HG03060 (cell line): ENCODE measurements around the gene PSMA1.
"Not testable (repeated sequence)": the region's sequence is repeated elsewhere in the genome, so short reads cannot be mapped to it uniquely, and the experiment has no call there.

ENCODE experiments used
- ATAC-seq: cut with Tn5 transposase; IDR thresholded peaks from one replicate; pipeline ENCODE4 v1.9.1; 2021; ENCODE audit warnings: low read depth, moderate number of reproducible peaks; ENCODE audit not compliant: unreplicated experiment

The PSMA1 gene

DNA sequence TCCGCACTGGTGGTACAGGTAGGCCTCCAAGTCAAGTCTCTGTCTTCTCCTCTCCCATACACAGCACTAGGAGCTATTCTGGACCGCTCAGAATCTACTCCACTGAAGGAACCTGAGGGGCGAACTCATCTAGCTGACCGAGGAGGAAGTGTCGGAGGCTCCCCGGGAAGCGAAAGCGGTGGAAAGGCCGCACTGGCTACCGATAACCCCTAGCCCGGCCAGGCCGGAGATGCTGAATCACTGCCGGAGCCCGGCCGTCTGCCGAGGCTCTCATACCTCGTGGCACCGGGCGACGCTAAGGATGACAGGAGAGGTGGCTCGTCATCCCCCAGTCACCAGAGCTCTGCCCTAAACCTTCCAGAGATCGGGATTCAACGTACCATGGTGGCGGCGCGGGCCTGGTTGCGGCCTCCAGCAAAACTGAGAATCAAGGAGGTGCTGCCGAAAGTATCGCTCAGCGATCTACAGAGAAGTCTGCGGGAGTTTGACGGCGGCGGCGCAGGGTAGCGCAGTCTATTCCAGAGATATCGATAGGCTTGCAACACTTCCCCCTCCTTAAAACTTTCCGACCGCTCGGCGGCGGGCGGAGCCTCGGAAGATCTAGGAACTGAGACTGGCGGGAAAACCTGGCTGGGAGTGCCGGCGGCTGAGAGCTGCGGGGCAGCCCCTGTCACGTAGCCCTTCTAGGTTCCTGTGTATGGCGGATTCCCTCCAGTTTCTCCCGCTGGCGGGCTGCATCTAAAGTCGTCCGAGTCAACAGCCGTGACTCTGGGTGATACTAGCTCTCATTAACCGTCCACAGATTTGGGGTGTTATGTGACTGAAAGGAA is at the start of gene PSMA1:
TSS of gene PSMA1 (minus strand) at position 470 of the 830 bp plus-strand sequence. CDS start at position 383, 87 bp downstream.
- peak; percentile 88 for ATAC-seq

DNA sequence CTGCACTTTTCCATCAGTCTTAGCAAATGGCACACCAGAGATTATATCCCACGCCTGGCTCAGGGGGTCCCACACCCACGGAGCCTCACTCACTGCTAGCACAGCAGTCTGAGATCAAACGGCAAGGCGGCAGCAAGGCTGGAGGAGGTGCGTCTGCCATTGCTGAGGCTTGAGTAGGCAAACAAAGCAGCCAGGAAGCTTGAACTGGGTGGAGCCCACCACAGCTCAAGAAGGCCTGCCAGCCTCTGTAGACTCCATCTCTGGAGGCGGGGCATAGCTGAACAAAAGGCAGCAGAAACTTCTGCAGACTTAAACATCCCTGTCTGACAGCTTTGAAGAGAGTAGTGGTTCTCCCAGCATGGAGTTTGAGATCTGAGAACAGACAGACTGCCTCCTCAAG is 49.3 kb upstream of the PSMA1 start:
- not testable (repeated sequence) for ATAC-seq

DNA sequence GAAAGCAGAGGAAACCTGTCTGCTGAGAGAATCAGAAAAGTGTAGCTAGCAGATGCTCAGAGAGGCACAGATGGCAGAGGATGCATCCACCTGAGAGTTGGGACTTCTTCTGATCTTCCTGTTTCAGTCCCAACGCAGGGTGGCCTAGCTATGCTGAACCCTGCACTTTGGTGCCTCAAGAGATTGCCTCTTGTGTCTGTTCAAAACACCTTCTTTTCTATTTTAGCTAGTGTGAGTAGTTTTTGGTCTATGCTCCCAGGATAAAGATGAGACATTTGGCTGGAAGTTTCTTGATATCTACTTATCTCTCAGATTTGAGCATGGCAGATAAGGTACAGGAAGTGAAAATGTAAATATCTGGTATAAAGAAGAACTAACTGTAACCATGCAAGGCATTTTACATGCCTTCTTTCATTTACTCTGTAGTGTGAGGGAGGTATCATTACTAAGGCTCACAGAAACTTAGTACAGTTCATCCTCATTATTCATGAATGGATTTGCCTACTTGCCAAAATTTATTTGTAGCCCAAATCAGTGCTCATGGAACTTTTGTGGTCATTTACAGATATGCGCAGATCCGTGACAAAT is 47.0 kb upstream of the PSMA1 start:
- ATAC-seq = no peak

GRCh38 chr11:14566331-14567063 is 46.3 kb upstream of the PSMA1 start:
- ATAC-seq = no peak

DNA sequence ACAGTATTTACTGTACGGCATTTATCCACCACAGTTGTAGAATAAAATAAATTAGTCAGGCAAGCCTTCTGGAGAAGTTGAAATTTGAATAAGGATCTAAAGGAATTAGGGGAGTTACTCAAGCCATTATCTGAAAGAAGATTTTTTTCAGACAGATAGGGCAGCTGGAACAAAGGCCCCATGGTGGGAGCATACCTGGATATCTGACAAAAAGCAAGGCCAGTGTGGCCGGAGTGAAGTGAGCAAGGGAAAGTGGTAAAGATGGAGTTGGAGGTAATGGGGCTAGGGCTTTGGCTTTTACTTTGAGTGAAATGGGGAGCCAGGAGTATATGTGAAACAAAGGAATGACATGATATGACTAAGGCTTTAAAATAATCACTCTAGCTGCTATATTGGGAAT is 45.7 kb upstream of the PSMA1 start:
- ATAC-seq = no peak

DNA sequence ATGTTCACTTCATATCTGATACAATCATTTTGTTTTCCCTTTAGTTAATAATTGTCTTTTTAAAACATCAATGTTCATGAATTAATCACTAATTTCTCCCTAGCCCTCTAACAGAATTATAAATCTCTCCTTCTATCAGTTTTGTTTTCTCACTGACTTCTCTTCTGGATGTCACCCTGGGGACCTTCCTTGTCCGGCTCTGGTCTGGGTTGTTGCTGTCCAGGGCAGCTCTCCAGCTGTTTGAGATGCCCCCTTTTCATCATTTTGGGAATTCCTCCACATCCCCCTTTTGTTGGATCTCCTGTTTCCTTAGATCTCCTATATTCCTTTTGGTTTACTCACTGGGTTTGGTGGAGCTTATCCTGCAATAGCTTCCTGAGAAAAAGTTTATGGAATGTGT is 35.6 kb upstream of the PSMA1 start:
- no peak for ATAC-seq

DNA sequence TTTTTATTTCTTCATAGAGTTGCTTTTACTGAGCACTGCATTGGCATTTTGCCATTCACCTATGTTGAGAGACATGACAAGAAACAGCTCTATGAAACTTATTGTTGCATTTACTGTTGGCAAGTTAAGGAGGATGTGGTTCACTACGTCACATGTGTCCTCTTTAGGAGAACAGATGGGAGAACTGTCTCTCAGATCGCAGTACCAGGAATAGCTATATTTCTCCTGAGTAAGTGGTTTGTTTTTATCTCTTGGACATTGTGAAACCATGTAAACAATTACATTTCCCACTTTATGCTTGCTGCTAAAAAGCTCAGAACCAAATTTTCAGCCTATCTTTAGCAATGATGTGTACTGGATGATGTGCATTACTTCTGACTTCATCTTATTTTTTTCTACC is 34.8 kb upstream of the PSMA1 start:
- ATAC-seq = no peak

DNA sequence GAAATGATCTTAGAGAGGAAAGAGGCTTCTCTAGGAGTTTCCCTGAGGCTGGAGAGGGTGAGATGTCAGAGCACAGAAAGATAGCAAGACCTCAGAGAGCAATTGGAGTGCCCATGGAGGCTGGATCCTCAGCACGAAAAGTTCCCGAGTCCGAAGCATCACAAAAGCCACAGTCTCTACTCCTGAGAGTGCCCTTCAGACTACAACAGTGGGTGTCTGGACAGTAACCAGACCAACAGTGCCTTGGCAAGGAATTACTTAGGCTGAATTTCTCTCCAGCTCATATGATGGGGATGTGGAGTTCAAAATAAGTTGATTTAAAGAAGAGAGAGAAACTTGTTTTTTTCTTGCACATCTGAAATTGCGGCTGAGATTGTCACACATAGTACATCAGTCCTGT is 31.9 kb upstream of the PSMA1 start:
- ATAC-seq = no peak

DNA sequence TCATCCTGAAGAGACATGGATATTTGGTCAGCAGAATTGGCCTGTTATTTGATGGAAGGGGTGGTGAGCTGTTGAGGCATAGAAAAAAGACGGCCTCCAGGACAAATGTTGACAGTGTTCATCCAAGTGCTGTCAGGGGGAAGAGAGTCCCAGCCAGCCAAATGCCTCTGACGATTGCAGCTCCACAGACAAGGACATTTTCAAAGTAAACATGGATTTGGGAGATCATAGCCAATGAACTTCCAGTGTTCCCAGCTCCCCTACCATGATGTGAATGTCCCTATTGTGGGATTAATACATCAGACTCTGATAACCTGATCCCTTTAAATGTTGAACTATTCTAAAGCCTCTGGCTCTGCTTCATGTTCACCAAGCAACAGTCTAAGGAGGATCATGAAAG is 31.2 kb upstream of the PSMA1 start:
- no peak for ATAC-seq

DNA sequence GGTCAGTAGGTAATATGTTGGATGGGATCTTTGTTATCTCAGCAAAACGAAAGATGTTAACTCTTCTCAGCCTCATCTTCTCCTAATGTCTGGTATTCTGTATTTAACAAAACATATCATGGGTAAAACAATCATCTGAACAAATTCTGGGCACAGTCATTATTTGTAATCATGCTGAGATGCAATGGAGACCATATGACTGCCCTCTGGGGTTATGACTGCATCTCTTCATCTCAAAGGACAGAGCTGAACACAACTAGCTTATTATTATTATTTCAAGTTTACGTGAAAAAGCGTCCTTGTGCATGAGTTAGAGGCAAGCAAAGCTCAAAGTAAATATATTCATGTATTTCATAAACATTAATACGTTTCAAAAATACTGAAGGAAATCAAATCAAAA is 29.7 kb upstream of the PSMA1 start:
- ATAC-seq = no peak

DNA sequence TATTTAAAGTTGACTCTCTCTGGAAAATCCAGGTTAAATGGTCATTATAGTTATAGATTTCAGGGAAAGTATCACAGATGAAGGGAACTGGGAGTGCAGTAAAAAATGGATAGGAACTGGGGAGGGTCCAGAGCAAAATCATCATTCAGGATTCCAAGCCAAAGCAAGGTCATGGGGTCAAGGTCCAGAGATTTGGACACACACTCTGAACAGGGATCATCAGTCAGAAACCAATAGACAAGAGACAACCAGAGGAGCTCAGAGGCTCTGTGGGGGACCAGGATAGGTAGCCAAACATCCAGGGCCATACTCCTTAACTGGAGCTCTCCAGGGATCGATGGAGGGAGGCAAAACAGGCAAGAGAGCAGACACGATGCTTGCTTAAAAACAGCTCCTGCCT is 27.3 kb upstream of the PSMA1 start:
- no peak for ATAC-seq

DNA sequence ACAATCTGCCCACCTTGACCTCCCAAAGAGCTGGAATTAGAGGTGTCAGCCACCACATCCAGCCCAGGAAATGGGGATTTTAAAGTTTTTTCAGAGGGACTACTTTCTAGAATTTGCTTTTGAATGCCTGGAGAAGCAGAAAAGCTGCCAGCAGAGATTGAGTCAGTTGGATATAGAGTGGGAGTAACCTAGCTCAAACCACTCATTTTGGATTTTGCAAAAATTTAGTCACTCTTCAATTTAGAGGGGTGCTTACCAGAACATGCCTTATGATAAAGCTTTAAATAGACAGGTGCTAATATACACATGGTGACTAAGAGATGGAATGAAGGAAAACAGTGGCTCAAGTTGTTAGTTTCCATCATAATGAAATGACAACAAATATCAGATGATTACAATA is 26.5 kb upstream of the PSMA1 start:
- ATAC-seq = no peak

GRCh38 chr11:14544611-14545010 is 24.4 kb upstream of the PSMA1 start:
- peak; percentile 62 for ATAC-seq

- ATAC-seq = no peak
Observed at GRCh38 chr11:14543260-14543659, 23.1 kb upstream of the PSMA1 start.

GRCh38 chr11:14542324-14542723 is 22.1 kb upstream of the PSMA1 start:
- no peak for ATAC-seq

GRCh38 chr11:14541192-14541947 is 21.2 kb upstream of the PSMA1 start:
- no peak for ATAC-seq

DNA sequence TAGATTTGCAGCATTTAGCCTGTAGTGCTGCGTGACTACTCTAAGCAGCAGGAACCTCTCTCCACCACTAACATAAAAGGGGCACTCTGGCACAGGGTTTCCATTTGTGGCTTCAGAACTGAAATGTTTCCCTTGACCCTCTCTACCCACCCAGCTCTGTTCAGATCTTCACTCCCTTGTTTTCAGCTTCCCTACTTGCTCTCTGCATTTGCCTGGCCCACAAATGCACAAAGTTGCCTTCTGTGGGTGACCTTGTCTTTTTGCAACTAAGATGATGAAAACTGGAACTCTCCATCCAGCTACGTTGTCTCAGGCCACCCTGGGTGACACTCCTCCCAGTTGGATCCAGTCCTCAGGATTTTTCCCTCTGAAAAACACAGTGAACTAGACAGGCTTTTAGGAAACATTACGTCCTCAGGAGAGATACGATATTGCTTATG is 19.8 kb upstream of the PSMA1 start:
- no peak for ATAC-seq

GRCh38 chr11:14538926-14539554 is 18.9 kb upstream of the PSMA1 start:
- no peak for ATAC-seq

- no peak for ATAC-seq
Observed at GRCh38 chr11:14538271-14538925, 18.2 kb upstream of the PSMA1 start.

DNA sequence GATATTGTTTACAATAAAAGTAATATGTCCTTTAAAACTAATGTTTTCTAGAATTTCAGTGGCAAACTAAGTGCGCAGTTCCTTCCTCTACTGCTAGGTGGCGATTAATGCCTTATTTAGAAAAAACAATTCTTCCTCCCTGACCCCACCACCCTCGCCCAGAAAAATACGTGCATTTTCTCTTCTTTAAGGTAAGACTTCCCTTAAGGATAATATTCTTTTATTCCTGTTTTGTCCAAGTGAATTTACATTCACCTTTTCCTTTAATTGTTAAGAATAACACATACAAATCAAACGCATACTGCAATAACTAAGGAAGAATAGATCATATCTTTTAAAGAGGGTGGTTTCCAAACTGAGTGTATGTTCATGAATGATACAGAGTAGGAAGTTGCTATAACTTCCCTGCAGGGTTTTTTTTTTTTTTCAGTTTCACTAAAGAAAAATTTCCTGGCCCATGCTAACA is 17.0 kb upstream of the PSMA1 start:
- no peak for ATAC-seq
